Stomach (tissue), 9 donors: Measurements from ENCODE around the gene AREL1. TPM values are rescaled to one million over a fixed set of nuclear protein-coding genes. Genes with fewer than 3 reads are reported as not detected.

ENCODE experiments used
- DNase-seq, 2 donors: peaks; one replicate each; pipeline versions ENCODE4 v3.0.0 to v3.0.0-alpha.2; 2013 to 2019
- H3K27ac ChIP-seq, 5 donors: fragments of 200-600 bp in 4 of 5; sonication (generic) in 4 of 5; one replicate each; pipeline ENCODE4 v1.5.1; 2013 to 2019; ENCODE audit warnings: mild to moderate bottlenecking in 1 of 5, moderate library complexity in 1 of 5
- H3K27me3 ChIP-seq, 3 donors: fragments of 200-600 bp; sonication (generic); one replicate each; pipeline ENCODE4 v1.5.1; 2017 to 2019; ENCODE audit warnings: mixed run types in 1 of 3
- H3K36me3 ChIP-seq, 4 donors: fragments of 200-600 bp; sonication (generic); 1 replicate in 3 of 4; 2 replicates in 1 of 4; pipeline ENCODE4 v1.5.1; 2016 to 2019
- H3K4me1 ChIP-seq, 4 donors: fragments of 200-600 bp; sonication (generic); one replicate each; pipeline ENCODE4 v1.5.1; 2016 to 2019
- H3K4me3 ChIP-seq, 4 donors: fragments of 200-600 bp; sonication (generic) in 3 of 4; one replicate each; pipeline ENCODE4 v1.5.1; 2016 to 2019; ENCODE audit warnings: mild to moderate bottlenecking in 1 of 4
- H3K9me3 ChIP-seq, 4 donors: fragments of 200-600 bp; sonication (generic); one replicate each; pipeline ENCODE4 v1.5.1; 2016 to 2019
- CTCF ChIP-seq, 7 experiments: fragments of 450-650 bp in 4 of 7; fragments of 200-600 bp in 3 of 7; sonication (generic) in 3 of 7; IDR thresholded peaks; one replicate each; pipeline ENCODE4 v1.5.1; 2016 to 2019; ENCODE audit warnings: antibody characterized with exemption in 7 of 7, control low read depth in 2 of 7, mild to moderate bottlenecking in 1 of 7
- EP300 ChIP-seq: sonication (generic); formaldehyde crosslinking; IDR thresholded peaks from one replicate; pipeline ENCODE4 v1.6.1; 2017; ENCODE audit warnings: antibody characterized with exemption
- POLR2A ChIP-seq, 4 donors: fragments of 450-650 bp; IDR thresholded peaks; one replicate each; pipeline ENCODE4 v1.6.1; 2016; ENCODE audit warnings: antibody characterized with exemption in 4 of 4, control low read depth in 2 of 4, mild to moderate bottlenecking in 1 of 4, moderate library complexity in 1 of 4
- POLR2AphosphoS5 ChIP-seq, 3 donors: sonication (generic); formaldehyde crosslinking; IDR thresholded peaks; one replicate each; pipeline ENCODE4 v1.6.1; 2016; ENCODE audit warnings: antibody characterized with exemption in 3 of 3
- WGBS, 5 donors: extraction: QIAGEN DNeasy Blood & Tissue Kit in 3 of 5; methylation state at CpG; one replicate each; pipeline versions ENCODE4 v1.1.5 to v1.1.7; 2013 to 2018; 5-methylcytosine and 5-hydroxymethylcytosine counted together
- intact Hi-C: fragments of 100-400 bp; cut with DNase I; formaldehyde crosslinking; loops from one replicate; pipeline ENCODE4 v1.15.1; 2023; ENCODE audit warnings: low total_unique reads
- polyA plus RNA-seq, 3 donors: library from polyadenylated mRNA; stranded (reverse); fragments of 200-250 nt; gene quantifications; one replicate each; pipeline ENCODE4 v1.2.3, GENCODE V29; 2013
- total RNA-seq, 5 donors: library from RNA; depleted of rRNA; stranded (reverse); fragments of >200 nt; gene quantifications; one replicate each; pipeline versions ENCODE4 v1.1.0 to v1.2.3, GENCODE V29; 2014 to 2016
- donor health status: healthy with polysubstance abuse.
- donor health status: Bipolar disorder and iron deficiency.
- donor health status: healthy.

The AREL1 gene
- total and polyA plus RNA-seq, 8 donors, result 6.9 to 51.4 (median 12.0) TPM

GRCh38 chr14:74683406-74683805, 29.5 kb downstream of the AREL1 start:
- Histone ChIP-seq H3K27ac (no peak overlapping the region), H3K27me3 (no peaks in the 10 kb centered on the region), H3K9me3 (no peaks in the 10 kb centered on the region), H3K36me3 (peaks cover 4 to 93% (median 79%) of the 10 kb centered on the region in 4 donors), H3K4me1 (peaks cover 0 to 40% (median 18%) of the 10 kb centered on the region in 4 donors), H3K4me3 (no peak overlapping the region)
- no peak for DNase-seq
- 68 to 76% (median 74%) methylated on average over 3 of the region's 3 CpGs for WGBS, 5 donors
- intact Hi-C loops, result no loop called here
- TF ChIP-seq POLR2AphosphoS5 (IDR thresholded peaks at IDR 0.05) (no peak), EP300 (no peak), POLR2A (IDR thresholded peaks at IDR 0.05) (no peak), CTCF (IDR thresholded peaks at IDR 0.05) (no peak)

- DNase-seq, result no peak
- Histone ChIP-seq H3K4me1 (peaks cover 0 to 39% (median 18%) of the 10 kb centered on the region in 4 donors), H3K9me3 (no peaks in the 10 kb centered on the region), H3K27ac (no peak overlapping the region), H3K27me3 (no peaks in the 10 kb centered on the region), H3K4me3 (no peak overlapping the region), H3K36me3 (peaks cover 4 to 91% (median 74%) of the 10 kb centered on the region in 4 donors)
- WGBS, 5 donors, result 89 to 95% (median 93%) methylated on average over 10 of the region's 10 CpGs
- intact Hi-C loops, result no loop called here
- TF ChIP-seq CTCF (IDR thresholded peaks at IDR 0.05) (no peak), POLR2AphosphoS5 (IDR thresholded peaks at IDR 0.05) (no peak), EP300 (no peak), POLR2A (IDR thresholded peaks at IDR 0.05) (no peak)
These were observed 30.5 kb downstream of the AREL1 start for GRCh38 chr14:74682169-74682952.

DNA sequence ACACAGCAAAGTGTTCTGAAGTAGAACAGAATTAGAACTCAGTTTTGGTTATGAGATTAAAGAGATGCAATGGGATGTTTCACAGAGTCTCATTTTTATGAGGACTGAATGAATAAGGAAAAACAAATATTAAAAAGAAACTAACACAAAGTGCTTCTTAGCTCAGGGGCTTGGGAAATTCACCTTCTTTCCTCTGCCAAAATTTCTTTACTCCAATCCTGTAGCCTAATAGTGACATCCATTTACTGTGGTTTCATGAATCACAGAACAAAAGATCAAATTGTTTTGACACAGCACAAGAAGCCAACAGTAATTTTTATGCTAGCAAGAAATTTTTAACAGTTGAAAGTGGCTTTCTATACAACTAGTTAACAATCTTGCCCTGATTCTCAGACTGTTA, 37.7 kb downstream of the AREL1 start:
- Histone ChIP-seq H3K27ac (no peak overlapping the region), H3K36me3 (peaks cover 43 to 92% (median 84%) of the 10 kb centered on the region in 4 donors), H3K4me1 (no peaks in the 10 kb centered on the region), H3K27me3 (no peaks in the 10 kb centered on the region), H3K4me3 (no peak overlapping the region), H3K9me3 (no peaks in the 10 kb centered on the region)
- intact Hi-C loops, result no loop called here
- TF ChIP-seq EP300 (no peak), POLR2A (IDR thresholded peaks at IDR 0.05) (no peak), POLR2AphosphoS5 (IDR thresholded peaks at IDR 0.05) (no peak), CTCF (IDR thresholded peaks at IDR 0.05) (no peak)
- DNase-seq, result no peak

- no peaks in the 10 kb centered on the region for H3K4me1 ChIP-seq
- no peak for DNase-seq
- TF ChIP-seq POLR2AphosphoS5 (IDR thresholded peaks at IDR 0.05) (no peak), CTCF (IDR thresholded peaks at IDR 0.05) (no peak), EP300 (no peak), POLR2A (IDR thresholded peaks at IDR 0.05) (no peak)
- no peak overlapping the region for H3K27ac ChIP-seq
- peaks cover 56 to 92% (median 85%) of the 10 kb centered on the region in 4 donors for H3K36me3 ChIP-seq
- intact Hi-C loops, result no loop called here
- H3K4me3 ChIP-seq, result no peak overlapping the region
- H3K9me3 ChIP-seq, result no peaks in the 10 kb centered on the region
- 82 to 93% (median 92%) methylated on average over 4 of the region's 4 CpGs for WGBS, 5 donors
- no peaks in the 10 kb centered on the region for H3K27me3 ChIP-seq
These were observed 39.1 kb downstream of the AREL1 start for GRCh38 chr14:74673768-74674167.
